ENCODE measurements around the gene MAS1. TPM values are rescaled to one million over a fixed set of nuclear protein-coding genes. Genes with fewer than 3 reads are reported as not detected.

MAS1 gene
- total and polyA plus RNA-seq, 2 donors (not counting 3 experiments of a cell fraction or from before 2014, with no cell fraction given), result not detected

- Histone ChIP-seq H3K4me3 (replicated peaks in 1 of 3; ENCODE audit: insufficient read depth in 1 of 3, low read depth in 1 of 3, low read length in 3 of 3) (no peak overlapping the region), H2AFZ (ENCODE audit: low read depth, low read length) (no peak overlapping the region), H3K9me1 (replicated peaks; ENCODE audit: control insufficient read depth, extremely low read depth, insufficient read depth, low read length) (no peaks in the 10 kb centered on the region), H3K27me3 (ENCODE audit: control insufficient read depth in 2 of 2, insufficient read depth in 2 of 2, low read length in 2 of 2) (peaks cover 0 to under 1% of the 10 kb centered on the region in 2 experiments), H4K20me1 (replicated peaks; ENCODE audit: control insufficient read depth, extremely low read depth, insufficient read depth, low read length) (no peaks in the 10 kb centered on the region), H3K79me2 (ENCODE audit: control insufficient read depth, insufficient read depth, low read length) (no peaks in the 10 kb centered on the region), H3K36me3 (ENCODE audit: control insufficient read depth in 2 of 2, extremely low read depth in 1 of 2, insufficient read depth in 2 of 2, low read length in 2 of 2) (no peaks in the 10 kb centered on the region), H3K4me1 (ENCODE audit: control insufficient read depth, extremely low read depth, insufficient read depth, low read length) (no peaks in the 10 kb centered on the region), H3K27ac (ENCODE audit: insufficient read depth, low read depth, low read length) (no peak overlapping the region), H3K9me3 (replicated peaks; ENCODE audit: control insufficient read depth, insufficient read depth, low read length) (no peaks in the 10 kb centered on the region), H3K4me2 (ENCODE audit: insufficient read depth, low read length) (no peak overlapping the region), H3K9ac (replicated peaks; ENCODE audit: extremely low read depth, insufficient read depth, low read length) (no peak overlapping the region)
- POLR2A ChIA-PET, result no interaction called here
- DNase-seq (ENCODE audit: low read depth, low spot score) (no peak), FAIRE-seq (no peak)
- intact Hi-C loops (cut with micrococcal nuclease), result no loop called here
- no peak for TF ChIP-seq POLR2AphosphoS5 (IDR thresholded peaks at IDR 0.05; ENCODE audit: insufficient read depth, low read depth, low read length)
- TF ChIP-seq POLR2A (IDR thresholded peaks at IDR 0.05; ENCODE audit: low read depth, low read length), result no peak
- no peak for TF ChIP-seq MAX (IDR thresholded peaks at IDR 0.05; ENCODE audit: insufficient read depth, insufficient read length)
- no peak for TF ChIP-seq EZH2 (IDR thresholded peaks at IDR 0.05; ENCODE audit: borderline replicate concordance, low read depth, low read length, severe bottlenecking)
- CTCF ChIA-PET, result no interaction called here
- dilution Hi-C loops (cut with MboI; ENCODE audit: extremely low pct_ligation_motif_present, low sequenced_read_pairs), result no loop called here
- BruUV-seq (replicated peaks), result no TSS peak
These were observed 35.9 kb downstream of the MAS1 start for GRCh38 chr6:159926542-159927203.

- Histone ChIP-seq H4K20me1 (replicated peaks; ENCODE audit: control insufficient read depth, extremely low read depth, insufficient read depth, low read length) (no peaks in the 10 kb centered on the region), H3K4me1 (ENCODE audit: control insufficient read depth, extremely low read depth, insufficient read depth, low read length) (no peaks in the 10 kb centered on the region), H3K9me3 (replicated peaks; ENCODE audit: control insufficient read depth, insufficient read depth, low read length) (no peaks in the 10 kb centered on the region), H3K79me2 (ENCODE audit: control insufficient read depth, insufficient read depth, low read length) (no peaks in the 10 kb centered on the region), H2AFZ (ENCODE audit: low read depth, low read length) (no peak overlapping the region), H3K9me1 (replicated peaks; ENCODE audit: control insufficient read depth, extremely low read depth, insufficient read depth, low read length) (no peaks in the 10 kb centered on the region), H3K4me3 (replicated peaks in 1 of 3; ENCODE audit: insufficient read depth in 1 of 3, low read depth in 1 of 3, low read length in 3 of 3) (no peak overlapping the region), H3K36me3 (ENCODE audit: control insufficient read depth in 2 of 2, extremely low read depth in 1 of 2, insufficient read depth in 2 of 2, low read length in 2 of 2) (no peaks in the 10 kb centered on the region), H3K4me2 (ENCODE audit: insufficient read depth, low read length) (no peak overlapping the region), H3K9ac (replicated peaks; ENCODE audit: extremely low read depth, insufficient read depth, low read length) (no peak overlapping the region), H3K27ac (ENCODE audit: insufficient read depth, low read depth, low read length) (no peak overlapping the region), H3K27me3 (ENCODE audit: control insufficient read depth in 2 of 2, insufficient read depth in 2 of 2, low read length in 2 of 2) (peaks cover 0 to 3% of the 10 kb centered on the region in 2 experiments)
- intact Hi-C loops (cut with micrococcal nuclease), result no loop called here
- TF ChIP-seq GATA2 (IDR thresholded peaks at IDR 0.05; ENCODE audit: insufficient read depth, insufficient read length, low read depth, low read length) (no peak), POLR2AphosphoS5 (IDR thresholded peaks at IDR 0.05; ENCODE audit: insufficient read depth, low read depth, low read length) (no peak), EZH2 (IDR thresholded peaks at IDR 0.05; ENCODE audit: borderline replicate concordance, low read depth, low read length, severe bottlenecking) (no peak), POLR2A (IDR thresholded peaks at IDR 0.05; ENCODE audit: low read depth, low read length) (no peak), FOS (IDR thresholded peaks at IDR 0.05; ENCODE audit: borderline replicate concordance, insufficient read depth, low read length) (no peak), CTCF (IDR thresholded peaks at IDR 0.05; ENCODE audit: extremely low read depth in 1 of 2, insufficient read depth in 1 of 2, low read depth in 1 of 2, low read length in 2 of 2) (no peak), MYC (IDR thresholded peaks at IDR 0.05; ENCODE audit: low read depth, low read length) (no peak)
- ChIA-PET POLR2A (no interaction called here), CTCF (no interaction called here)
- FAIRE-seq (no peak), DNase-seq (ENCODE audit: low read depth, low spot score) (peak; percentile 6)
- no TSS peak for BruUV-seq (replicated peaks)
- dilution Hi-C loops (cut with MboI; ENCODE audit: extremely low pct_ligation_motif_present, low sequenced_read_pairs), result no loop called here
These were observed 39.0 kb downstream of the MAS1 start for GRCh38 chr6:159929819-159930218.
